ENCODE data around the gene TMEM45B.
"Not testable (repeated sequence)": the region's sequence is repeated elsewhere in the genome, so short reads cannot be mapped to it uniquely, and the experiment has no call there.

The TMEM45B gene

DNA sequence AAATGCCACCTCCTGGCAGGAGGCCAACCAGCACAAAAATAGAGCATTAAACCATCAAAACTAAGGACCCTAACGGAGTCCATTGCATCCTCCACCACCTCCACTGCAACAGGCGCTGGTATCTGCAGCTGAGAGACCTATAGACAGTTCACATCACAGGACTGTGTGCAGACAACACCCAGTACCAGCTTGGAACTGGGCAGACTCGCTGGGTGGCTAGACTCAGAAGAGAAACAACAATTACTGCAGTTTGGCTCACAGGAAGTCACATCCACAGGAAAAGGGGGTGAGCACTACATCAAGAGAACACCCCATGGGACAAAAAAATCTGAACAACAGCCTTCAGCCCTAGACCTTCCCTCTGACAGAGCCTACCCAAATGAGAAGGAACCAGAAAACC is 11.6 kb upstream of the TMEM45B start:
- Histone ChIP-seq H3K4me3 (ENCODE audit: low read depth, low read length) (no peak overlapping the region), H3K27ac (ENCODE audit: low read depth, low read length) (no peak overlapping the region), H3K79me2 (ENCODE audit: control insufficient read depth, insufficient read depth, low read length, unreplicated experiment) (no peaks in the 10 kb centered on the region), H2AFZ (ENCODE audit: low read length, unreplicated experiment) (no peak overlapping the region), H3K36me3 (ENCODE audit: insufficient read depth, low read length) (no peaks in the 10 kb centered on the region), H3K27me3 (ENCODE audit: insufficient read depth, low read length) (peaks cover 62% of the 10 kb centered on the region), H3K4me1 (ENCODE audit: control insufficient read depth, insufficient read depth, low read length, unreplicated experiment) (no peaks in the 10 kb centered on the region)

DNA sequence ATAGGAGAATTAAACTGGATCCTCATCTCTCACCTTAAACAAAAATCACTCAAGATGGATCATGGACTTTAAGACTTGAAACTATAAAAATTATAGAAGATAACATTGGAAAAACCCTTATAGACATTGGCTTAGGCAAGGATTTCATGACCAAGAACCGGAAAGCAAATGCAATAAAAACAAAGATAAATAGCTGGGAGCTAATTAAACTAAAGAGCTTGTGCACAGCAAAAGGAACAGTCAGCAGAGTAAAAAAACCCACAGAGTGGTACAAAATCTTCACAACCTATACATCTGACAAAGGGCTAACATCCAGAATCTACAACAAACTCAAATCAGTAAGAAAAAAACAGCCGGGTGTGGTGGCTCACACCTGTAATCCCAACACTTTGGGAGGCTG is 7.4 kb upstream of the TMEM45B start:
- not testable (repeated sequence) for H3K4me1 ChIP-seq (ENCODE audit: control insufficient read depth, insufficient read depth, low read length, unreplicated experiment); H3K36me3 ChIP-seq (ENCODE audit: insufficient read depth, low read length); H2AFZ ChIP-seq (ENCODE audit: low read length, unreplicated experiment); H3K4me3 ChIP-seq (ENCODE audit: low read depth, low read length); H3K27ac ChIP-seq (ENCODE audit: low read depth, low read length); H3K79me2 ChIP-seq (ENCODE audit: control insufficient read depth, insufficient read depth, low read length, unreplicated experiment)
- peaks cover 47% of the 10 kb centered on the region for H3K27me3 ChIP-seq (ENCODE audit: insufficient read depth, low read length)

DNA sequence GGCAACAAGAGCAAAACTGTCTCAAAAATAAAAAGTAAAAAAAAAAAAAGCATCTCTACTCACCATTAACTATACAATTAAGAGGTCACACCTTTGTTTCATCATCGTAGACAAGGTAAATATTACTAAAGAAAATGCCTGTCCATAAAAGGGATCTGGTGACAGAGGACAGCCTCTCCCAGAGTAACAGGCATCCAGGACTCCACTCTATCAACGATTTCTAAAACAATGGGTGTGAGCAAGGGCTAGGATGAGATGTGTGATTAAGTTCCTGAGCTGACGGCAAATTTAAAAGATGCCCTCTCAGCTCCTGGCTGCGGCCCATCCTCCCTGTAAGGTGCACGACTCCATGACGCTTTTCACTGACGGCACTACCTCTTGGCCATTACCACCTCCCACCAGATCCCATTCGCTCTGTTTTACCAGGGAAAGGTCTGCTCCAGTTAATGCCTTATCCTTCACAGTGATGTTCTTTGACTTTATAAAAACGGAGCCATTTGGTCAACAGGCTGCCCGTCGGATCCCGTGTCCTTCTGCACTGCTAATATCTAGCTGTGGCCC is 2.3 kb upstream of the TMEM45B start:
- H3K4me1 ChIP-seq (ENCODE audit: control insufficient read depth, insufficient read depth, low read length, unreplicated experiment): peaks cover 3% of the 10 kb centered on the region
- H2AFZ ChIP-seq (ENCODE audit: low read length, unreplicated experiment): no peak overlapping the region
- no peaks in the 10 kb centered on the region for H3K36me3 ChIP-seq (ENCODE audit: insufficient read depth, low read length)
- peaks cover 50% of the 10 kb centered on the region for H3K27me3 ChIP-seq (ENCODE audit: insufficient read depth, low read length)
- H3K4me3 ChIP-seq (ENCODE audit: low read depth, low read length): no peak overlapping the region
- H3K27ac ChIP-seq (ENCODE audit: low read depth, low read length): no peak overlapping the region
- no peaks in the 10 kb centered on the region for H3K79me2 ChIP-seq (ENCODE audit: control insufficient read depth, insufficient read depth, low read length, unreplicated experiment)

DNA sequence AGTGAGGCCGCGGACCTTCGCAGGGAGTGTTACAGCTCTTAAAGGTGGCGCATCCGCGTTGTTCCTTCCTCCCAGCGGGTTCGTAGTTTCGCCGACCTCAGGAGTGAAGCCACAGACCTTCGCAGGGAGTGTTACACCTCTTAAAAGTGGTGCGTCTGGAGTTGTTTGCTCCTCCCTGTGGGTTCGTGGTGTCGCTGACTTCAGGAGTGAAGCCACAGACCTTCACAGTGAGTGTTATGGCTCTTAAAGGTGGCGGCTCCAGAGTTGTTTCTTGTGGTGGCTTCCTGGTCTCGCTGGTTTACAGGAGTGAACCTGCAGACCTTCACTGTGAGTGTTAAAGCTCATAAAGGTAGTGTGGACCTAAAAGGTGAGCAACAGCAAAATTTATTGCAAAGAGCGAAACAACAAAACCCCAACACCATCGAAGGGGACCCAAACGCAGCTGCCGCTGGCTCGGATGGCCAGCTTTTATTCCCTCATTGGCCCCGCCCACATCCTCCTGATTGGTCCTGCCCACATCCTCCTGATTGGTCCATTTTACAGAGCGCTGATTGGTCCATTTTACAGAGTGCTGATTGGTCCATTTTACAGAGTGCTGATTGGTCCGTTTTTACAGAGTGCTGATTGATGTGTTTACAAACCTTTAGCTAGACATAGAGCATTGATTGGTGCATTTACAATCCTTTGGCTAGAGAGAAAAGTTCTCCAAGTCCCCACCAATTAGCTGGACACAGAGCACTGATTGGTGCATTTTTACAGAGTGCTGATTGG is 1.2 kb upstream of the TMEM45B start:
- Histone ChIP-seq H3K4me3 (ENCODE audit: low read depth, low read length) (no peak overlapping the region), H2AFZ (ENCODE audit: low read length, unreplicated experiment) (no peak overlapping the region)

DNA sequence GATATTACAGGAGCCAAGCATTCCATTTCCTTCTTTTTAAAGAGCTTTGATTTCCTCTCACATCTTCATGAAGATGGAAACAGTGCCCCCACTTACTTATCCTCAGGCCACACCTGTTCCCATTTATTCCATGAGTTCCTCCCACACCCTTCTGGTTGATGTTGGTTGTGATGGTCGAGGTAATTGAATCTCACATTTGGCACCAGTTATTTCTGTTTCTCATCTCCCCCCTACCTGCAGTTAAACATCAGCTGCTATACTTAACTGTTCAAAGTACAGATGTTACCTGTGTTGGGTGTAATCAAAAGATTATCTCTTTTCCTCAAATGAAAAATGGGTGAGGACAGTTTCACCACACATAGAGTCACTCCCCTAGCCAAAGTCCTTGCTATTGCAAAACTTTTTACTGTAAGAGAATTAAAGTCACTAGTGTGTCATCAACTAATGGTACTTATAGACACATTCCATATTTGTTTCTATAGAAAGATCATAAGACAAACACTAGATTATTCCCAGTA is 1.9 kb downstream of the TMEM45B start:
- Histone ChIP-seq H3K36me3 (ENCODE audit: insufficient read depth, low read length) (no peaks in the 10 kb centered on the region), H3K4me1 (ENCODE audit: control insufficient read depth, insufficient read depth, low read length, unreplicated experiment) (peaks cover 3% of the 10 kb centered on the region), H3K27ac (ENCODE audit: low read depth, low read length) (no peak overlapping the region), H3K4me3 (ENCODE audit: low read depth, low read length) (no peak overlapping the region), H3K27me3 (ENCODE audit: insufficient read depth, low read length) (peaks cover 57% of the 10 kb centered on the region), H3K79me2 (ENCODE audit: control insufficient read depth, insufficient read depth, low read length, unreplicated experiment) (no peaks in the 10 kb centered on the region), H2AFZ (ENCODE audit: low read length, unreplicated experiment) (no peak overlapping the region)

More for the DNA sequence above, 1.2 kb upstream of the TMEM45B start:
- no peak overlapping the region for H3K27ac ChIP-seq (ENCODE audit: low read depth, low read length)
- peaks cover 57% of the 10 kb centered on the region for H3K27me3 ChIP-seq (ENCODE audit: insufficient read depth, low read length)
- H3K4me1 ChIP-seq (ENCODE audit: control insufficient read depth, insufficient read depth, low read length, unreplicated experiment): peaks cover 3% of the 10 kb centered on the region
- H3K79me2 ChIP-seq (ENCODE audit: control insufficient read depth, insufficient read depth, low read length, unreplicated experiment): no peaks in the 10 kb centered on the region
- H3K36me3 ChIP-seq (ENCODE audit: insufficient read depth, low read length): no peaks in the 10 kb centered on the region

DNA sequence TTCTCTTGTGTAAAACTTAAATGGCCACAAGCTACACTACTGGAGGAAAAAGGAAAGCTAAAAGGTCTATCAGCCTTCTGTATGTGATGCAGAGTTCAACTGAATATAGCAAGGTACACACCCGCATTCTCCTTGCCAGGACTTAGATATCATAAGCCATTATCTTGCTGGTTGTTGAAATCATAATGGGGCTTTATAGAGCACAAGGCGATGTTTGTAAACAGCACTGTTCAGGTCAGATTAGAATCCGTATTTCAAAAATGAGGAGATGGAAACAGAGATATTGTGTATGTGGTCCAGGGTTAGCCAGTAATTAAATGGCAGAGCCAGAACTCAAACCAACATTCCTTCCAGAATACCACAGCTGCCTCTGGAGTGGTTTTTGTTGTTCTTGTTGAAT is 2.6 kb downstream of the TMEM45B start:
- not testable (repeated sequence) for H3K4me1 ChIP-seq (ENCODE audit: control insufficient read depth, insufficient read depth, low read length, unreplicated experiment); H3K36me3 ChIP-seq (ENCODE audit: insufficient read depth, low read length); H3K27ac ChIP-seq (ENCODE audit: low read depth, low read length); H3K79me2 ChIP-seq (ENCODE audit: control insufficient read depth, insufficient read depth, low read length, unreplicated experiment); H2AFZ ChIP-seq (ENCODE audit: low read length, unreplicated experiment); H3K4me3 ChIP-seq (ENCODE audit: low read depth, low read length)
- H3K27me3 ChIP-seq (ENCODE audit: insufficient read depth, low read length): peaks cover 56% of the 10 kb centered on the region

DNA sequence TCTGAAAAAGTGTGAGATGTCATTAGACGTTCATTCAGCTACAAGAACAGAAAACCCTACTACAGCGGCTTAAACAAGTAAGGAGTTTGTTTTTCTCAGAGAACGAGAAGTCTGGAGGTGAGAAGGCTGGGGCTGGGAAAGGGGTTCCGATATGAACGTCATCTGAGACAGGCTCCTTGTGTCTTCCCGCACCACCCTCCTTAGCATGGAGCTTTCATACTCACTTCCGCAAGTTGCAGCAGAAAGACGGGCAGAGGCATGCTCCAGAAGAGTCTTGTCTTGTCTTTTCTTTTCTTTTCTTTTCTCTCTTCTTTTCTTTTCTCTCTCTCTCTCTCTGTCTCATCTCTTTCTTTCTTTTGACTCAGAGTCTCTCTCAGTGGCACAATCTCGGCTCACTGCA is 3.6 kb downstream of the TMEM45B start:
- Histone ChIP-seq H3K36me3 (ENCODE audit: insufficient read depth, low read length) (no peaks in the 10 kb centered on the region), H3K79me2 (ENCODE audit: control insufficient read depth, insufficient read depth, low read length, unreplicated experiment) (no peaks in the 10 kb centered on the region), H3K27me3 (ENCODE audit: insufficient read depth, low read length) (peaks cover 46% of the 10 kb centered on the region), H3K4me1 (ENCODE audit: control insufficient read depth, insufficient read depth, low read length, unreplicated experiment) (peaks cover 3% of the 10 kb centered on the region), H3K4me3 (ENCODE audit: low read depth, low read length) (no peak overlapping the region), H3K27ac (ENCODE audit: low read depth, low read length) (no peak overlapping the region), H2AFZ (ENCODE audit: low read length, unreplicated experiment) (no peak overlapping the region)

DNA sequence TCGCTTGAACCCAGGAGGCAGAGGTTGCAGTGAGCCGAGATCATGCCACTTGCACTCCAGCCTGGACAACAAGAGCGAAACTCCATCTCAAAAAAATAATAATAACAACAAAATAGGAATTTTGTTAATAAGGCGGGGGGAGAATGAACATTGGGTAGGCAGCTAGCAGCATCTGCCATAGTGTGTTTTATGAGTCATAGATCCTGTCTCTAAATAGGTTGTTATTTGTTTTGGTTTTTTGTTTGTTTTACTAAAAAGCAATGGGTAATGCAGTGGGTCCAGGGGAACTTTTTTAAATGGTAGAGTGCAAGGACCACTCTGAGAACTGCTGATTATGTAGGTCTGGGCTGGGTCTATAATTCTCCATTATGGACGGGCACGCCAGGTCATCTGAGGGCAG is 4.6 kb downstream of the TMEM45B start:
- H3K36me3 ChIP-seq (ENCODE audit: insufficient read depth, low read length); H2AFZ ChIP-seq (ENCODE audit: low read length, unreplicated experiment); H3K27ac ChIP-seq (ENCODE audit: low read depth, low read length); H3K4me1 ChIP-seq (ENCODE audit: control insufficient read depth, insufficient read depth, low read length, unreplicated experiment); H3K4me3 ChIP-seq (ENCODE audit: low read depth, low read length); H3K79me2 ChIP-seq (ENCODE audit: control insufficient read depth, insufficient read depth, low read length, unreplicated experiment): not testable (repeated sequence)
- H3K27me3 ChIP-seq (ENCODE audit: insufficient read depth, low read length): peaks cover 36% of the 10 kb centered on the region

DNA sequence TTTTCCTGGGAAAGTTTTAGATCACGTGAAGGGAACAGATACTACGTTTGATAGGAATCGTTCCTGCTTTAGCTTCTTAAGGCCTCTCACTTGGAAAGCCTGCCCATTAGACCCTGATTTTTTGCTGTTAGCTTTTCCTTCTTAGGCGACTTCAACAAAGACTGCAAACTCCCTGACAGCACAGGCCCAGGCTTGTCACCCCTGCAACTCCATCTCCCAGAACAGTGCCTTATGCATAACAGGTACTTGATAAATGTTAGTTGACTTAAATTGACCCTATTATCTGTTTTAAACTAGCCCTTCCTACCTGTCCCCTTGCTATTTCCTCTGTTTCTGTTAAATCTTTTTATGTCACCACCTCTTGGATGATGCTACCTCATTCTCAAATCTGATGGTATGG is 7.6 kb downstream of the TMEM45B start:
- not testable (repeated sequence) for H3K4me3 ChIP-seq (ENCODE audit: low read depth, low read length); H3K27ac ChIP-seq (ENCODE audit: low read depth, low read length)

DNA sequence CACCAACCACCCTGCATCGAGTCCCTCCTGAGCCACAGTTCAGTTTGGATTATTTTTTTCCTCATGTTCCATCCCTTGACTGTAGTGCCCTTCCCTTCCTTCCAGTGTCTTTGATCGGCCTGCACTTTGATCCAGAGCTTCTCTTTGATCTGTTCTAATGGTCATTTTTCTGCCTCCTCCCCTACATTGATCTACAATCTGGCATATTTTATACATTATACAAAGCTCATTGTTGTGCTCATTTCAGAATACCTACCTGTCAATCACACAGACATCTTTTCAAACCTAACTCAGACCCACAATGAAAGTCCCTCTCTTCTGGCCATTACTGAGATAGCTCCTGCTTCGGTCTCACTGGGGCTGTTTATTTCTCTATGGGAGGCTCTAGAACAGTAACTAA is 8.2 kb downstream of the TMEM45B start:
- not testable (repeated sequence) for H2AFZ ChIP-seq (ENCODE audit: low read length, unreplicated experiment); H3K4me1 ChIP-seq (ENCODE audit: control insufficient read depth, insufficient read depth, low read length, unreplicated experiment); H3K27ac ChIP-seq (ENCODE audit: low read depth, low read length); H3K36me3 ChIP-seq (ENCODE audit: insufficient read depth, low read length); H3K27me3 ChIP-seq (ENCODE audit: insufficient read depth, low read length); H3K79me2 ChIP-seq (ENCODE audit: control insufficient read depth, insufficient read depth, low read length, unreplicated experiment); H3K4me3 ChIP-seq (ENCODE audit: low read depth, low read length)

More for the DNA sequence above, 7.6 kb downstream of the TMEM45B start:
- not testable (repeated sequence) for H2AFZ ChIP-seq (ENCODE audit: low read length, unreplicated experiment); H3K4me1 ChIP-seq (ENCODE audit: control insufficient read depth, insufficient read depth, low read length, unreplicated experiment); H3K27me3 ChIP-seq (ENCODE audit: insufficient read depth, low read length); H3K79me2 ChIP-seq (ENCODE audit: control insufficient read depth, insufficient read depth, low read length, unreplicated experiment); H3K36me3 ChIP-seq (ENCODE audit: insufficient read depth, low read length)

DNA sequence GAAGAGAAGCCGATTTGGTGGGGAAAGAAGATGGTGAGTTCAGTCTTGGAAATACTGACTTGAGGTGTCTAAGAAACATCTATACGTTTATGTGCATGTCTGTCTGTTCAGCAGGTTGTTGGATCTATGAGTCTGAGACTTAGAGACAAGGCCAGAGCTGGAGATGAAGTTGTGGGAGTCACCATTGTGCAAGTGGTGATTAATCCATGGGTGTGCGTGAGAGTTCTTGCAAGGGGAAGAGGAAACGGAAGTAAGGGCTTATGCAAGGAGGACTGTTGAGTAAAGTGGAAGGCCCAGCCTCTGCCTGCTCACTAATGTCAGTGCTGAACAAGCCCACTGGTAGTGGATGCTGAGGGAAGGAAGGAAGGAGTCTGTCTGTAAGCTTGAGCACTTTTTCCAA is 9.7 kb downstream of the TMEM45B start:
- H3K4me1 ChIP-seq (ENCODE audit: control insufficient read depth, insufficient read depth, low read length, unreplicated experiment): no peaks in the 10 kb centered on the region
- H3K36me3 ChIP-seq (ENCODE audit: insufficient read depth, low read length): no peaks in the 10 kb centered on the region
- no peak overlapping the region for H3K27ac ChIP-seq (ENCODE audit: low read depth, low read length)
- no peak overlapping the region for H2AFZ ChIP-seq (ENCODE audit: low read length, unreplicated experiment)
- no peaks in the 10 kb centered on the region for H3K79me2 ChIP-seq (ENCODE audit: control insufficient read depth, insufficient read depth, low read length, unreplicated experiment)
- no peak overlapping the region for H3K4me3 ChIP-seq (ENCODE audit: low read depth, low read length)
- no peaks in the 10 kb centered on the region for H3K27me3 ChIP-seq (ENCODE audit: insufficient read depth, low read length)

Data from ACC112 (cell line).